WTC11 (cell line): ENCODE measurements around the gene GTPBP1. TPM values are rescaled to one million over a fixed set of nuclear protein-coding genes. Genes with fewer than 3 reads are reported as not detected.

Experiments
- ATAC-seq: fragments of 200-7000 bp; cut with Tn5 transposase; 2 replicates; pipeline ENCODE4 v1.10.0; 2021; ENCODE audit warnings: mild to moderate bottlenecking, moderate library complexity
- CTCF ChIA-PET: fragments of 300-600 bp; sonication (Branson Sonifier 250); formaldehyde crosslinking; loops from one replicate; lab custom pipeline; 2021; ENCODE audit warnings: antibody characterized with exemption; lab: Charles Lee
- POLR2A ChIA-PET: fragments of 350-600 bp; sonication (Branson Sonifier 250); formaldehyde crosslinking; loops from one replicate; lab custom pipeline; 2021; ENCODE audit warnings: antibody characterized with exemption; lab: Charles Lee
- DNase-seq: peaks from one replicate; pipeline ENCODE4 v3.0.0; 2021; ENCODE audit warnings: low spot score
- H3K27ac Mint-ChIP-seq: 2 replicates; pipeline ENCODE4 v1.8.0; 2021; ENCODE audit warnings: mixed read lengths
- H3K27me3 Mint-ChIP-seq: 2 replicates; pipeline ENCODE4 v1.8.0; 2021; ENCODE audit warnings: low read depth, mild to moderate bottlenecking, moderate library complexity, mixed read lengths
- H3K36me3 Mint-ChIP-seq: 2 replicates; pipeline ENCODE4 v1.8.0; 2021; ENCODE audit warnings: mixed read lengths
- H3K4me1 Mint-ChIP-seq: 2 replicates; pipeline ENCODE4 v1.8.0; 2022; ENCODE audit warnings: mixed read lengths
- H3K4me3 Mint-ChIP-seq: 2 replicates; pipeline ENCODE4 v1.8.0; 2021; ENCODE audit warnings: mild to moderate bottlenecking, moderate library complexity, mixed read lengths
- H3K9me3 Mint-ChIP-seq: 2 replicates; pipeline ENCODE4 v1.8.0; 2021; ENCODE audit warnings: mixed read lengths
- ETV6 ChIP-seq: sonication (generic); formaldehyde crosslinking; IDR thresholded peaks from 2 replicates; pipeline ENCODE4 v1.8.1; 2022; ENCODE audit warnings: mild to moderate bottlenecking, missing genetic modification reagents
- FOXK1 ChIP-seq: sonication (generic); formaldehyde crosslinking; IDR thresholded peaks from 2 replicates; pipeline ENCODE4 v1.8.0; 2022; ENCODE audit warnings: mild to moderate bottlenecking, moderate library complexity, missing genetic modification reagents
- GABPB1 ChIP-seq: sonication (generic); formaldehyde crosslinking; IDR thresholded peaks from 2 replicates; pipeline ENCODE4 v1.8.1; 2023; ENCODE audit warnings: mild to moderate bottlenecking, missing genetic modification reagents
- GRHL2 ChIP-seq: fragments of 250-450 bp; sonication (Bioruptor Pico); IDR thresholded peaks from 2 replicates; pipeline ENCODE4 v1.8.0; 2022; ENCODE audit warnings: mild to moderate bottlenecking, moderate library complexity; ENCODE audit not compliant: insufficient replicate concordance, severe bottlenecking
- KAT7 ChIP-seq: sonication (generic); formaldehyde crosslinking; IDR thresholded peaks from 2 replicates; pipeline ENCODE4 v1.8.1; 2023; ENCODE audit warnings: missing genetic modification reagents, mild to moderate bottlenecking, borderline replicate concordance
- NR2C2 ChIP-seq: sonication (generic); formaldehyde crosslinking; IDR thresholded peaks from 2 replicates; pipeline ENCODE4 v1.8.0; 2022; ENCODE audit warnings: mild to moderate bottlenecking, missing genetic modification reagents
- RORB ChIP-seq: fragments of 250-450 bp; sonication (Bioruptor Pico); IDR thresholded peaks from 2 replicates; pipeline ENCODE4 v1.9.0; 2021; ENCODE audit warnings: mild to moderate bottlenecking
- SMAD3 ChIP-seq: sonication (generic); formaldehyde crosslinking; IDR thresholded peaks from 2 replicates; pipeline ENCODE4 v1.8.0; 2022; ENCODE audit warnings: missing genetic modification reagents, mild to moderate bottlenecking, borderline replicate concordance
- SMAD4 ChIP-seq: sonication (generic); formaldehyde crosslinking; IDR thresholded peaks from 2 replicates; pipeline ENCODE4 v1.8.0; 2022; ENCODE audit warnings: mild to moderate bottlenecking, missing genetic modification reagents
- TEAD4 ChIP-seq: sonication (generic); formaldehyde crosslinking; IDR thresholded peaks from 2 replicates; pipeline ENCODE4 v1.8.0; 2022; ENCODE audit warnings: mild to moderate bottlenecking, missing genetic modification reagents
- ZBTB21 ChIP-seq: sonication (generic); formaldehyde crosslinking; IDR thresholded peaks from 2 replicates; pipeline ENCODE4 v1.8.1; 2023; ENCODE audit warnings: mild to moderate bottlenecking, missing genetic modification reagents, borderline replicate concordance
- ZNF219 ChIP-seq: sonication (generic); formaldehyde crosslinking; IDR thresholded peaks from 2 replicates; pipeline ENCODE4 v1.8.0; 2023; ENCODE audit warnings: missing genetic modification reagents, mild to moderate bottlenecking, borderline replicate concordance
- ZNF423 ChIP-seq: fragments of 250-450 bp; sonication (Bioruptor Pico); IDR thresholded peaks from 2 replicates; pipeline ENCODE4 v2.1.2; 2022; ENCODE audit warnings: mild to moderate bottlenecking, moderate library complexity
- ZNF671 ChIP-seq: fragments of 250-450 bp; sonication (Bioruptor Pico); IDR thresholded peaks from 2 replicates; pipeline ENCODE4 v1.8.0; 2021; ENCODE audit warnings: mild to moderate bottlenecking
- total RNA-seq: library from RNA; stranded (reverse); gene quantifications from 3 replicates; pipeline ENCODE4 v1.2.3, GENCODE V29; 2021
- TF ChIP-seq, protein P1 (sequence below): sonication (generic); formaldehyde crosslinking; IDR thresholded peaks from 2 replicates; pipeline ENCODE4 v1.8.0; 2023; ENCODE audit warnings: missing genetic modification reagents, mild to moderate bottlenecking, borderline replicate concordance
- TF ChIP-seq, protein P2 (sequence below): fragments of 200-600 bp; IDR thresholded peaks from 2 replicates; pipeline ENCODE4 v1.8.0; 2022; ENCODE audit warnings: antibody characterized with exemption
- TF ChIP-seq, protein P3 (sequence below): sonication (generic); formaldehyde crosslinking; IDR thresholded peaks from 2 replicates; pipeline ENCODE4 v1.8.0; 2022; ENCODE audit warnings: mild to moderate bottlenecking, missing genetic modification reagents

Gene GTPBP1
- total RNA-seq, 1 experiment from 2014 or later = 108 TPM

DNA sequence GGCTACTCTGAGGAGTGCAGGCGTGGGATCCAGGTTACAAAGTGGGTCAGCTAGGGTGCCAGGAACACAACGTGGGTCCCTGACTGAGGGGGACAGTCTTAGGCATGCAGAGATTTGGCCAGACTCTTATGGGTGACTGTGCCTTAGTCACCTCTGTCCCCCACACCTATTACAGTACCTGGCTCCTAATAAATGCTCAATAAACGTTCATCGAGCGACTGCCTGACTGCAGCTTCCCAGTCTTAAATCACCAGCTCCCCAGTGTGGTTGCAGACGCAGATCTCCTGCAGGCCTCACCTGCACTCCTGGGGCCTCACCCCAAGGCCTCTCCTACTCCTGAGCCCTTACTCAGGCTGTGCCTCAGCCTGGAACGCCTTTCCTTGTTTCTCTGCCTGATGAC is 53.3 kb downstream of the GTPBP1 start (continued):
- TF ChIP-seq, protein P1, sequence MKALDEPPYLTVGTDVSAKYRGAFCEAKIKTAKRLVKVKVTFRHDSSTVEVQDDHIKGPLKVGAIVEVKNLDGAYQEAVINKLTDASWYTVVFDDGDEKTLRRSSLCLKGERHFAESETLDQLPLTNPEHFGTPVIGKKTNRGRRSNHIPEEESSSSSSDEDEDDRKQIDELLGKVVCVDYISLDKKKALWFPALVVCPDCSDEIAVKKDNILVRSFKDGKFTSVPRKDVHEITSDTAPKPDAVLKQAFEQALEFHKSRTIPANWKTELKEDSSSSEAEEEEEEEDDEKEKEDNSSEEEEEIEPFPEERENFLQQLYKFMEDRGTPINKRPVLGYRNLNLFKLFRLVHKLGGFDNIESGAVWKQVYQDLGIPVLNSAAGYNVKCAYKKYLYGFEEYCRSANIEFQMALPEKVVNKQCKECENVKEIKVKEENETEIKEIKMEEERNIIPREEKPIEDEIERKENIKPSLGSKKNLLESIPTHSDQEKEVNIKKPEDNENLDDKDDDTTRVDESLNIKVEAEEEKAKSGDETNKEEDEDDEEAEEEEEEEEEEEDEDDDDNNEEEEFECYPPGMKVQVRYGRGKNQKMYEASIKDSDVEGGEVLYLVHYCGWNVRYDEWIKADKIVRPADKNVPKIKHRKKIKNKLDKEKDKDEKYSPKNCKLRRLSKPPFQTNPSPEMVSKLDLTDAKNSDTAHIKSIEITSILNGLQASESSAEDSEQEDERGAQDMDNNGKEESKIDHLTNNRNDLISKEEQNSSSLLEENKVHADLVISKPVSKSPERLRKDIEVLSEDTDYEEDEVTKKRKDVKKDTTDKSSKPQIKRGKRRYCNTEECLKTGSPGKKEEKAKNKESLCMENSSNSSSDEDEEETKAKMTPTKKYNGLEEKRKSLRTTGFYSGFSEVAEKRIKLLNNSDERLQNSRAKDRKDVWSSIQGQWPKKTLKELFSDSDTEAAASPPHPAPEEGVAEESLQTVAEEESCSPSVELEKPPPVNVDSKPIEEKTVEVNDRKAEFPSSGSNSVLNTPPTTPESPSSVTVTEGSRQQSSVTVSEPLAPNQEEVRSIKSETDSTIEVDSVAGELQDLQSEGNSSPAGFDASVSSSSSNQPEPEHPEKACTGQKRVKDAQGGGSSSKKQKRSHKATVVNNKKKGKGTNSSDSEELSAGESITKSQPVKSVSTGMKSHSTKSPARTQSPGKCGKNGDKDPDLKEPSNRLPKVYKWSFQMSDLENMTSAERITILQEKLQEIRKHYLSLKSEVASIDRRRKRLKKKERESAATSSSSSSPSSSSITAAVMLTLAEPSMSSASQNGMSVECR (CRISPR knock-in tag) = no peak

DNA sequence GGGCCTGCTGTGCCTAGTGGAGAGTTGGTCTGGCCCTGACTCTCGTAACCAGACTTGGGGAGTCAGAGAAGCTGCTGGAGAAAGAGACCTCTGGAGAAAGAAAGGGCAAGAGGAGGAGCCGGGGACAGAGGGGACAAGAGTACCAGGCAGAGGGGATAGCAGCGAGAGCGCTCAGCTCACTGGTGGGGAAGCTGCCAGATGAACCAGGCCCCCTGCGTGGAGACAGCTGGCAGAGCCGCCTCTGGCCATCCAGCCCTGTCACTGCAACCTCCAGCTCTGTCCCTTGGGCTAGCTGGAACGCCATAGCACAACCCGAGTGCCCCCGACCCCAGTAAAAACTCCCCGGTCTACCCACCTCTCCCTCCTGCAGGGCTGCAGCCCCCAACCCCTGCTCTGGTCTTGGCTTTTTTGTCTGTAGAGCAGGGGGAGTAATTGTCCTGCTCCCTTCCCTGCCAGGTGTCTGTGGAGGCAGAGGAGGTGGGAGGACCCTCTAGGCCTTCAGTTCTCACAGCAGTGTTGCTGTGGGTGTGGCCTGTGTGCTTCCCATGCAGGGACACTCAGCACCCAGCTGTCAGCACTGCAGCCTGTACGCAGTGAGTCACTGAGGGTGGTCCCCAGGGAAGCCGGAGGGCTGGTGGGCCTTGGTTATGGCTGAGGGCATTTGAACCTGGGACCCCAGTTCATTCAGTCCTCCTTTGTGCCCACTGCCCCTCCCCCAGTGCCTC is 54.9 kb downstream of the GTPBP1 start:
- H3K9me3 Mint-ChIP-seq = no peaks in the 10 kb centered on the region
- H3K27me3 Mint-ChIP-seq = peaks cover 11% of the 10 kb centered on the region
- CTCF ChIA-PET = interaction anchor here (0.6 to 1.2 kb wide), 4 partner anchors 8 to 109 kb away, joined by 3 to 4 read pairs (median 4); no protein-coding TSS in a partner anchor
- ATAC-seq (no peak), DNase-seq (no peak)
- no peak overlapping the region for H3K4me3 Mint-ChIP-seq
- TF ChIP-seq ZNF671 (CRISPR knock-in tag) (no peak), TEAD4 (CRISPR knock-in tag) (no peak), GRHL2 (CRISPR knock-in tag) (no peak), ZBTB21 (CRISPR knock-in tag) (no peak), GABPB1 (CRISPR knock-in tag) (no peak), SMAD4 (CRISPR knock-in tag) (no peak), FOXK1 (CRISPR knock-in tag) (no peak), ZNF219 (no peak), ZNF423 (CRISPR knock-in tag) (no peak), NR2C2 (no peak), KAT7 (CRISPR knock-in tag) (no peak), SMAD3 (CRISPR knock-in tag) (no peak), RORB (CRISPR knock-in tag) (no peak), ETV6 (CRISPR knock-in tag) (no peak)
- TF ChIP-seq, protein P2, sequence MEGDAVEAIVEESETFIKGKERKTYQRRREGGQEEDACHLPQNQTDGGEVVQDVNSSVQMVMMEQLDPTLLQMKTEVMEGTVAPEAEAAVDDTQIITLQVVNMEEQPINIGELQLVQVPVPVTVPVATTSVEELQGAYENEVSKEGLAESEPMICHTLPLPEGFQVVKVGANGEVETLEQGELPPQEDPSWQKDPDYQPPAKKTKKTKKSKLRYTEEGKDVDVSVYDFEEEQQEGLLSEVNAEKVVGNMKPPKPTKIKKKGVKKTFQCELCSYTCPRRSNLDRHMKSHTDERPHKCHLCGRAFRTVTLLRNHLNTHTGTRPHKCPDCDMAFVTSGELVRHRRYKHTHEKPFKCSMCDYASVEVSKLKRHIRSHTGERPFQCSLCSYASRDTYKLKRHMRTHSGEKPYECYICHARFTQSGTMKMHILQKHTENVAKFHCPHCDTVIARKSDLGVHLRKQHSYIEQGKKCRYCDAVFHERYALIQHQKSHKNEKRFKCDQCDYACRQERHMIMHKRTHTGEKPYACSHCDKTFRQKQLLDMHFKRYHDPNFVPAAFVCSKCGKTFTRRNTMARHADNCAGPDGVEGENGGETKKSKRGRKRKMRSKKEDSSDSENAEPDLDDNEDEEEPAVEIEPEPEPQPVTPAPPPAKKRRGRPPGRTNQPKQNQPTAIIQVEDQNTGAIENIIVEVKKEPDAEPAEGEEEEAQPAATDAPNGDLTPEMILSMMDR = no peak
- TF ChIP-seq, protein P3, sequence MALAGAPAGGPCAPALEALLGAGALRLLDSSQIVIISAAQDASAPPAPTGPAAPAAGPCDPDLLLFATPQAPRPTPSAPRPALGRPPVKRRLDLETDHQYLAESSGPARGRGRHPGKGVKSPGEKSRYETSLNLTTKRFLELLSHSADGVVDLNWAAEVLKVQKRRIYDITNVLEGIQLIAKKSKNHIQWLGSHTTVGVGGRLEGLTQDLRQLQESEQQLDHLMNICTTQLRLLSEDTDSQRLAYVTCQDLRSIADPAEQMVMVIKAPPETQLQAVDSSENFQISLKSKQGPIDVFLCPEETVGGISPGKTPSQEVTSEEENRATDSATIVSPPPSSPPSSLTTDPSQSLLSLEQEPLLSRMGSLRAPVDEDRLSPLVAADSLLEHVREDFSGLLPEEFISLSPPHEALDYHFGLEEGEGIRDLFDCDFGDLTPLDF (CRISPR knock-in tag) = no peak
- POLR2A ChIA-PET = no interaction called here
- peaks cover 5% of the 10 kb centered on the region for H3K4me1 Mint-ChIP-seq
- H3K27ac Mint-ChIP-seq = no peak overlapping the region
- H3K36me3 Mint-ChIP-seq = no peaks in the 10 kb centered on the region
